D721Med (cell line): ENCODE results near the gene PRB4.

ENCODE experiments used
- DNase-seq: peaks from one replicate; pipeline ENCODE4 v3.0.0; 2011; ENCODE audit warnings: low spot score; ENCODE audit not compliant: insufficient read length
- FAIRE-seq: peaks from 2 replicates; lab custom pipeline; 2011; peaks lifted over from hg19 to GRCh38; lab: Jason Lieb, UNC
- CTCF ChIP-seq: IDR thresholded peaks from 2 replicates; pipeline ENCODE4 v1.5.1; 2012; ENCODE audit warnings: mild to moderate bottlenecking, control low read depth; ENCODE audit not compliant: insufficient read depth; ENCODE audit errors: missing control alignments

The PRB4 gene

GRCh38 chr12:11273449-11273848, 36.8 kb downstream of the PRB4 start:
- no peak for FAIRE-seq
- DNase-seq: no peak
- TF ChIP-seq CTCF: no peak

GRCh38 chr12:11269607-11270006, 40.6 kb downstream of the PRB4 start, which contains the start of gene PRB3:
PRB3 (minus strand) TSS chr12:11269707; CDS start chr12:11269669, 38 bp downstream.
- no peak for TF ChIP-seq CTCF
- FAIRE-seq: no peak
- no peak for DNase-seq

GRCh38 chr12:11264501-11264900, 45.7 kb downstream of the PRB4 start:
- no peak for FAIRE-seq
- no peak for DNase-seq
- TF ChIP-seq CTCF: no peak
